Cardiac fibroblast (primary cell): ENCODE results near the gene PCYOX1L.

Experiments
- DNase-seq, 2 donors: peaks; one replicate each; pipeline versions ENCODE4 v3.0.0 to v3.0.0-alpha.2; 2010; ENCODE audit warnings: low read depth in 2 of 2
- H3K4me3 ChIP-seq, 2 donors: replicated peaks in 1 of 2; 1 replicate in 1 of 2; 2 replicates in 1 of 2; pipeline ENCODE4 v1.5.1; 2011; ENCODE audit warnings: low read depth in 2 of 2, low read length in 2 of 2, mild to moderate bottlenecking in 2 of 2, moderate library complexity in 1 of 2
- CTCF ChIP-seq: IDR thresholded peaks from one replicate; pipeline ENCODE4 v1.5.1; 2011; ENCODE audit warnings: low read depth, mild to moderate bottlenecking, low read length, inconsistent platforms

PCYOX1L gene

GRCh38 chr5:149315753-149316152 is 42.1 kb upstream of the PCYOX1L start:
- no peak for TF ChIP-seq CTCF
- no peak overlapping the region for H3K4me3 ChIP-seq
- no peak for DNase-seq

- H3K4me3 ChIP-seq, result no peak overlapping the region
- peak; percentile 74 to 77 for DNase-seq
- peak; percentile 54 for TF ChIP-seq CTCF
Measured at GRCh38 chr5:149317281-149318048, 40.4 kb upstream of the PCYOX1L start.

- no peak overlapping the region for H3K4me3 ChIP-seq
- no peak for TF ChIP-seq CTCF
- no peak for DNase-seq
Measured at GRCh38 chr5:149319174-149319573, 38.7 kb upstream of the PCYOX1L start.

DNA sequence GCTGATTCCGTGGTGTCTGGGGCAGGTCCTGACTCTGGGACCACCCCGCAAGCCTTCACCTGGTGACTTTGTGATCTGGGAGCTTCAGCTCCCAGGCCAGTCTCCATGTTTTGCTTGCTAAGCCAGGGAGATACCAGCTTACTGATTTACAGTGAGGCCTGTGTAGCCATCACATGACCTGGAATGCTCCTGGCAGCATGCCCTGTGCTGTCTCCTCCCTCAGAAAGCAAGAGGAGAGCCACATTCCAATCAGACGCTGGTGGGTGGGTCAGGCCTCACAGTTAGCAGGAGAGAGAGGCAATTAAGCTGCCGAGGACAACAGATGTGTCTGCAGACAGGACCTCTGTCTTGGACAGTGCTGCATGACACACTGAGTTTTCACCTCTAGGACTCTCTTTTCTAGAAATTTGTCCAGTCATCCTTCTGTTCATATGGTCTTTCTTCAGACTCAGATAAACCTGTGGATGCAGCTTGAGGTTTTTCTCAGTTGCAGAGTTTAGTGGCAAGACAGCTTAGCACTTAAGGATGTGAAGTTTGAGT is 37.0 kb upstream of the PCYOX1L start:
- no peak overlapping the region for H3K4me3 ChIP-seq
- DNase-seq, result peak; percentile 92 to 97
- no peak for TF ChIP-seq CTCF

DNA sequence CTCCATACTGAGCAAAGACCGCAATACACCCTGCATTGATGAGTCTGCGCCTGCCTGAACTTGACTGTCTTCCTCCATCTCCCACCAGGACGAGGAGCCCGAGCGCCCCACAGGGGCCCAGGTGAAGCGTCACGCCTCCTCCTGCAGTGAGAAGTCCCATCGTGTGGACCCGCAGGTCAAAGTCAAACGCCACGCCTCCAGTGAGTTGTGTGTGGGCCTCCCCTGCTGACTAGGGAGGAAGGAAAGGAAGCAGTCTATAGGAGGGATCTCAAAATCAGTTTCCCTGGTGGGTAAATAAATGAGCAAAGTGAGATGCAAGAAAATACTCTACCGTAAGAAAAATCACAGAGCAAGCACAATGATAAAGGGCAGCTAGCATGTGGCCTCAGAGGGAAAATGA is 35.3 kb upstream of the PCYOX1L start:
- TF ChIP-seq CTCF, result no peak
- no peak for DNase-seq
- H3K4me3 ChIP-seq, result no peak overlapping the region

GRCh38 chr5:149323210-149323609 is 34.6 kb upstream of the PCYOX1L start:
- no peak overlapping the region for H3K4me3 ChIP-seq
- DNase-seq, result peak; percentile 76 to 78
- no peak for TF ChIP-seq CTCF
